Measurements from ENCODE around the gene WWP2.
"Not testable (repeated sequence)": the region's sequence is repeated elsewhere in the genome, so short reads cannot be mapped to it uniquely, and the experiment has no call there.

The WWP2 gene

DNA sequence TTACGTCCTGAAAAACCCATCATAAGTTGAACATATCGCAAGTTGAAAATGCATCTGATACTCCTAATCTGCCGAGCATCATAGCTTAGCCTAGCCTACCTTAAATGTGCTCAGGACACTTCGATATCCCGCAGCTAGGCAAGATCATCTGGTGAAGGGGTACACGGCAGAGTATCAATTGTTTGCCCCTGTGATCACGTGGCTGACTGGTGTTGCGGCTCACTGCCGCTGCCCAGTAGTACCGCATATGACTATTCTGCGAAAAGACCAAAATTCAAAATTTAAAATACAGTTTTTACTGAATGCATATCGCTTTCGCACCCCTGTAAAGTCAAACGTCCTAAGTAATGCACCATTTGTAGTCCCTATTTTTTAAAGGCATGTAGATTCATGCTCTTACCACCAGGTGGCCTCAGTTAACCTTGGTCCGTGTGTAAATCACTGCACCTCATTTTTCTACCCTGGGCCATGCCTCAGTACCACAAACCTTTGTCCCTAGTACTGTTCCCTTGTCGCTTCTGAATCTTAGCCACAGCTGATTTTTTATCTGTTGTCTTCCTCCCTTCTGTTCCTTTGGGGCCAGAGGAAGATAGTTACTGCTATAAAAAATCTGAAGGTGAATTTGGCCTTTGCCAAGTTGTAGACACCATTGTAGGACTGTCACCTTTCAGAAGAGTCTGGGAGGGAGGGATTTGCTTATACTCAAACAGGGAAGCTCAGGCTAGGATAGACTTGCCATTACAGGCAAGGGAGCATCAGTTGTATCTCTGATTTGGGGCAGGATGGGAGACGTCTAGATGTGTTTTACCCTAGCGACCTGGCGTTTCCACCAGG lies 34.4 kb downstream of the WWP2 start:
- no peak for DNase-seq

DNA sequence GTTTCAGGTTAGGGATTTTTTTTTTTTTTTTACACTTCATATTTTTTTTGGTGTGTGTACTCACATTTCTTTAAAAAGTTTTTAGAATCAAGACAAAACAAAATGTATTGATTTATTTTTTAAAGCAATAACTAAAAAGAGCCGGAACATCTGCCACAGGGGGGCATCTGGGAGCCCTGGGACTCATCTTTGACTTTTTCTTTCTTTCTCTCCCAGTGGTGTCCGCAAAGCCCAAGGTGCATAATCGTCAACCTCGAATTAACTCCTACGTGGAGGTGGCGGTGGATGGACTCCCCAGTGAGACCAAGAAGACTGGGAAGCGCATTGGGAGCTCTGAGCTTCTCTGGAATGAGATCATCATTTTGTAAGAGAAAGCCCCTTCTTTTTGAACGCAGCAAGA lies 36.3 kb downstream of the WWP2 start:
- DNase-seq = no peak

DNA sequence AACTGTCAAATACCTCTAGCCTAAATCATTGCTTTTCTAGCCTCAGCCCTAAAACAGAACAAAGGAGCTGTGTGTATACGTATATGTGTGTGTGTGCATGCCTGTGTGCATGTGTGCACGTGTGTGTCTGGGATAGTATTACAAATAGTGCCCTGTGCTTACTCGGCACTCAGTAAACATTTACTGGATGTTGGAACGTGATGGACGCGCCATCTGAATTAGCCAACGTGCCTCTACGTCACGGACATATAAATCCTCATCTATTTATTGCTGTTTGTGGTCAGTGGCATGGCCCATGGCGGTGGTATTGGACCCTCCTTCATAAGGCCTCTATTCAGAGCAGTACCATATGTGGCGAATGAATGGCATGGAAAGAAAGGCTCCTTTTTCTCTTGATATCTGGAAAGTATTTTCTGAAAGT lies 37.5 kb downstream of the WWP2 start:
- DNase-seq = no peak

DNA sequence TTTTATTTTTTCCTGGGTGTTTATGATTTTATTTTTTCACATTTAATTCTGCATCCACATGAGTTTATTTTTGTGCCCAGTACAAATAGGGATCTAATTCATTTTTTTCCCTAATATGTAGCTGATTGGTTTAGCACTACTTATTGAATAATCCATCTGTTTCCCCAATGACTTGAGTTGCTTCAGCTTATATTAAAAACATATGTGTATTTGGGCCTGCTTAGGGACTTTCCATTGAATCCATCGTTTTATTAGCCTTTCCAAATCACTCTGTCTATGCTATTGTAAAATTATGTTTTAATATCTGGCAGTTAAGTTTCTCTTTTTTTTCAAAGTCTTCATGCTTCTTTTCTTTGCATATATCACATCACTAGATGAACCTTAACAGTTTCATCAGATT lies 42.2 kb downstream of the WWP2 start:
- DNase-seq = no peak

- DNase-seq = not testable (repeated sequence)
Observed at GRCh38 chr16:69806776-69807175, 44.6 kb downstream of the WWP2 start.

DNA sequence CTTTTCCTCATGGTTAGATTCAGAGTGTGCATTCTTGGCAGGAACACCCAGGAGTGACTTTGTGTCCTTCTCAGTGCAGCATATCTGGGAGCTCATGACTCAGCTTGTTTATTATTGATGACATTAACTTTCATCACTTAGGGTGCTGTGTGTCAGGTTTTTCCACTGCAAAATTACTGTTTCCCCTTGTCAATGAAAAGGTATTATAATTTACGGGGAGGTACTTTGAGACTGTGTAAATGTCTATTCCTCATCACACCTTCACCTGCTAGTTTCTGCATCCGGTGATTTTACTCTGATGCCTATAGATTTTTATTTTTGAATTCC lies 50.5 kb downstream of the WWP2 start:
- DNase-seq = no peak

DNA sequence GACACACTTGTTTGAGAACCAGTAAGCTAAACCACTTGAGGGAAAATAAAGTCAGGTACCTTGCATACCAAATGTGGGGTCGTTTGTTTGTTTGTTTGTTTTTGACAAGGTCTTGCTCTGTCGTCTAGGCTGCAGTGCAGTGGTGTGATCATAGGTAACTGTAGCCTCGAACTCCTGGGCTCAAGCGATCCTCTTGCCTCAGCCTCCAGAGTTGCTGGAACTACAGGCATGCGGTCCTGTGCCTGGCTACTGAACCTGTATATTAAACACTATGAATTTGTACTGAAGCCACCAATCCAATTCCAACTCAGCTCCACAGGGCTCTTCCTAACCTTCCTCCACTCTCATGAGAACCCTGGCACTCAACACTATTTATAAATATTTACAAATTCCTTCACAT lies 51.9 kb downstream of the WWP2 start:
- no peak for DNase-seq

- no peak for DNase-seq
Observed at GRCh38 chr16:69814561-69814960, 52.4 kb downstream of the WWP2 start.

DNA sequence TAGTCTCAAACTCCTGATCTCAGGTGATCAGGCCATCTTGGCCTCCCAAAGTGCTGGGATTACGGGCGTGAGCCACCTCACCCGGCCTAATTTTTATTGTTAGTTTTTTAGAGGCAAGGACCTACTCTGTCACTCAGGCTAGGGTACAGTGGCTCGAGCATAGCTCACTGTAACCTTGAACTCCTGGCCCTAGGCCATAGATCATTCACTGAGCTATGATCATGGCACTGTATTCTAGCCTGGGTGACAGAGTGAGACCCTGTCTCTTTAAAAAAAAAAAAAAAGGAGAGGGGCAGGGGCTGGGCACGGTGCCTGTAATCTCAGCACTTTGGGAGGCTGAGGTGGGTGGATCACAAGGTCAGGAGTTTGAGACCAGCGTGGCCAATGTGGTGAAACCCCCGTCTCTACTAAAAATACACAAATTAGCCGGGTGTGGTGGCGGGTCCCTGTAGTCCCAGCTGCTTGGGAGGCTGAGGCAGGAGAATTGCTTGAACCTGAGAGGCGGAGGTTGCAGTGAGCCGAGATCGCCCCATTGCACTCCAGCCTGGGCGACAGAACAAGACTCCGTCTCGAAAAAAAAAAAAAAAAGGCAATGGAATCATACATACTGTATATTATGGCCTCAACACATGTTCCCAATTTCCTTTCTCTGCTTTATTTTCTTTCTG lies 53.2 kb downstream of the WWP2 start:
- not testable (repeated sequence) for DNase-seq

- no peak for DNase-seq
Observed at GRCh38 chr16:69816996-69817395, 54.9 kb downstream of the WWP2 start.

DNA sequence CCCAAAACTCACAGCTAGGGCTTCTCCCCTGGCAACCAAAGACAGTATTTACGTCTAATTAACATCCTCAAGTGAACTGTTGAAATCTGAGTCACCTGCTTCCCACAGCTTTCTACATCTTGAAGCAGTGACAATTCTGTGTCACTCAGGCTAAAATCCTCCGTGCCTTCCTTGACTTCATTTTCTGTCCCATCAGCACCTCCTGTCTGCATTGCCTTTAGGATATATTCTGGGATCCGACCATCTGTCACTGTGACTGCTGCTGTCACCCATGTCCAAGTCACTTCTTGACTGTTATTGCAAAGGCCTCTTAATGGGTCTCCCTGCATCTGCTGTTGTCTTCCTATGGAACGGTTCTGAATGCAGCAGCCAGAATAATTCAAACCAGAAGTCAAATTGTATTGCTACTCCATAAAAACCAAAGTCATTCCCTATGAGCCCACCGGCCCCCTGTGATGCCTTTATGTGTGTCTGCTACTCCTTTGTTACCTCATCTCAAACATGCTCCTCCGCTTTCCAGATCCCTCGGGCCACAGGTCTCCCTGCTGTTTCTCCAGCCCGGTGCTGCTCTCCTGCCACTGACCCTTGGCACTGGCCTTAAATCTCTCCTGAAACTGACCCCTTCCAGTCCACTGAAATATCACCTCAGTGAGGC lies 56.9 kb downstream of the WWP2 start:
- no peak for DNase-seq

- DNase-seq = no peak
Observed at GRCh38 chr16:69820926-69821541, 58.9 kb downstream of the WWP2 start.

DNA sequence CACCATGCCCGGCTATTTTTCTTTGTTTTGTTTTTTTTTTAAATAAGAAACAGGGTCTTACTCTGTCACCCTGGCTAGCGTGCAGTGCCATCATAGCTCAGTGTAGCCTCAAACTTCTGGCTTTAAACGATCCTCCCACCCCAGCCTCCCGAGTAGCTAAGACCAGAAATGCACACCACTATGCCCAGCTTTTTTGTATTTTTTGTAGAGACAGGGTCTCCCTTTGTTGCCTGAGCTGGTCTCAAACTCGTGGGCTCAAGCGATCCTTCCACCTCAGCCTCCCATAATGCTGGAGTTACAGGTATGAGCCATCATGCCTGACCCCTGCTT lies 59.7 kb downstream of the WWP2 start:
- DNase-seq = no peak

GRCh38 chr16:69822174-69822935 lies 60.2 kb downstream of the WWP2 start:
- DNase-seq = no peak

GRCh38 chr16:69823831-69824563 lies 61.9 kb downstream of the WWP2 start:
- DNase-seq = no peak

DNA sequence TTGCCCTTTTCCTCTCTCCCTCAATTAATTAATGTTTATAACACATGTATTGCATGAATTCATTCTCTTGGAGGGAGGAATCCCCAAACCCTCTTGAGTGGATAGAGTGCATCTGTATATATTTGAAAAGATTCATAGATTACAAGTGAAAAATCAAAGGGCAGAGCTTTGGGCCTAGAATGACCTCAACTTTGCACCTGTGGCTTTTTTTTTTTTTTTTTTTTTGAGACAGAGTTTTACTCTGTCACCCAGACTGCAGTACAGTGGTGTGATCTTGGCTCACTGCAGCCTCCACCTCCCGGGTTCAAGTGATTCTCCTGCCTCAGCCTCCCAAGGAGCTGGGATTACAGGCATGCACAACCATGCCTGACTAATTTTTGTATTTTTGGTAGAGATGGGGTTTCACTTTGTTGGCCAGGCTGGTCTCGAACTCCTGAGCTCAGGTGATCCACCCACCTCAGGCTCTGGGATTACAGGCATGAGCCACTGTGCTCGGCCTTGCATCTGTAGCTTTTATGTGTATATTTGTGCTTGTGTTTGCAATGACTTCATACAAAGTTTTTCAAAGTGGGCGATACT lies 62.5 kb downstream of the WWP2 start:
- DNase-seq = not testable (repeated sequence)

GRCh38 chr16:69827524-69827923 lies 65.4 kb downstream of the WWP2 start:
- no peak for DNase-seq

- no peak for DNase-seq
Observed at GRCh38 chr16:69829338-69829737, 67.2 kb downstream of the WWP2 start.

DNA sequence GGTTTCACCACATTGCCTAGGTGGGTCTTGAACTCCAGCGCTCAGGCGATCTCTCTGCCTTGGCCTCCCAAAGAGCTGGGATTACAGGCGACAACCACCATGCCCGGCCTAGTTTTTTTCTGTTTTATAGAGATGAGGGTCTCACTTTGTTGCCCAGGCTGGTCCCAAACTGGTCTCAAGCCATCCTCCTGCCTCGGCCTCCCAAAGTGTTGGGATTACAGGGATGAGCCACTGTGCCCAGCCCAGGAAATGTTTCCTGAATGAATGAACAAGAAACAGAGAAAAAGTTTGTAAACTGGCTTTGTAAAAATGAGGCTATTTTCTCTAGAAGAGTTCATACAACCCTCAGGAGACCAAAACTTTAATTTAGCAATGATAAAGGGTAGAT lies 68.0 kb downstream of the WWP2 start:
- DNase-seq = no peak

DNA sequence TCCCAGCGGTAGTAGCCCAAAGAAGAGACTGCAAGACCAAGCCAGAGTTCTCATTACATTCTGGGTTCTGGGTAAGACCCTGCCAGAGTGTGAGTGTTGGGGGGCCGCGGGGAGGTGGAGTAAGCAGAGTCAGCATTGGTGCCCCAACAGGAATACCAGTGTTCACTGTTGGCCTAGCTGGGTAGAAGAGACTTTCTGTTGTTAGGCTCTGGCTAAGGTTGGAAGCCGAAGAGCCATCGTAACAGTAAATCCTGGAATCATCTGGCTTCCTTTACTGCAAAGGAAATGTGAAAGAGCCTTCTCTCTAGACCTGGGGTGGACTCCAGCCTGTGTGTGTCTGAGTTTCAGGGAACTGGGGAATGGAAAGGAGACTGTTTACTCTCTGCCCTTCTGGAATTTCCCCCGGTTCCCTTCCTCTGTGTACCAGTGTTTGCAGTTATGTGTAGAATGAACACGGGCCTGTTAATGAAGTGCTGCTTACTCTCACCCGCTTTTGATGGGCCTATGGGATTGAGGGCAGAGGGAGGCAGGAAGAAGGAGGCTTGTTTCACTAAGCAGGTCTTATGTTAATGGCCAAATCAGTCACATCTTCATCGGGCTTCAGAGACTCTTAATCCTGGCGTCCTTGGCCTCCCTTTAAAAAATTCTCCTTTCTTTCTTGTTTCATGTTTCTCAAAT lies 68.5 kb downstream of the WWP2 start:
- no peak for DNase-seq

Data from NCI-H774 (cell line).